Stimulated activated CD8-positive, alpha-beta memory T cell treated with anti-CD3 and anti-CD28 coated beads, Interleukin-4, amount 100 ng/mL, for 24 hours (primary cell): ENCODE data around the gene SMYD3.

ENCODE experiments used
- DNase-seq: peaks from one replicate; pipeline ENCODE4 v3.0.0-alpha.2; 2020; ENCODE audit warnings: low read depth

Gene SMYD3

DNA sequence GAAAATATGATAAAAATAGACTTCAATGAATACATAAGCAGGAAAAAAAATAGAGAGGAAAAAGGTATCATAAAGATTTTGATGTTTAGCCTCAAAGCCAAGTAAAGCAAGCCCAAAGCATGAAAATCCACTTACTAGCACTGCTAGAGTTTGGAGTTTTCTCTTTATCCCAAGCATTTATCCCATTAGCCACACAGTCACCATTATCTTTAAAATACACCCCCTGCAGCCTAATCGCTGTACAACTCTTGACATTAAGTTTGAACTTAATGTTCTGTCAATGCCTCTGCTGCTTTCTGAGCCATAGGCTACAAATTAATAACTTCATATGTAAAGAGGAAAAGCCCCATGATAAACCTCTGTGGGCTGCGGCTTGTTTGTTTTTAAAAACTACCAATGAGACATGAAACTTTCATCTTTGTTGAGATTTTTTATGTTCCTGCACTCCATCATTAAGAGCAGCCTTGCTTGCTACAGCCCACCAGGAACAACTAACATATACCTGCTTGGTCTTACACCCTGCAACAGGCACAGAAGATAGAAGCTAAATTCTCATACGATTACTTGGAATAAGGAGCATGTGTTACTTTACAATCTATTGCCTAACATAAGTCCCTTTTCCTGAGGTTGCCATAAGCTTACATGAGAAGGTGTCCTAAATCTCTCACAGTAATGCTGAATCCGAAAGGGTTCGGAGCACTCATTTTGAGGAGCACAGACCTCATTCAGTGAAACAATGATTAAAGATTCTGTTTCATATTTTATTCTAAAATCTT is 202.4 kb downstream of the SMYD3 start:
- no peak for DNase-seq

DNA sequence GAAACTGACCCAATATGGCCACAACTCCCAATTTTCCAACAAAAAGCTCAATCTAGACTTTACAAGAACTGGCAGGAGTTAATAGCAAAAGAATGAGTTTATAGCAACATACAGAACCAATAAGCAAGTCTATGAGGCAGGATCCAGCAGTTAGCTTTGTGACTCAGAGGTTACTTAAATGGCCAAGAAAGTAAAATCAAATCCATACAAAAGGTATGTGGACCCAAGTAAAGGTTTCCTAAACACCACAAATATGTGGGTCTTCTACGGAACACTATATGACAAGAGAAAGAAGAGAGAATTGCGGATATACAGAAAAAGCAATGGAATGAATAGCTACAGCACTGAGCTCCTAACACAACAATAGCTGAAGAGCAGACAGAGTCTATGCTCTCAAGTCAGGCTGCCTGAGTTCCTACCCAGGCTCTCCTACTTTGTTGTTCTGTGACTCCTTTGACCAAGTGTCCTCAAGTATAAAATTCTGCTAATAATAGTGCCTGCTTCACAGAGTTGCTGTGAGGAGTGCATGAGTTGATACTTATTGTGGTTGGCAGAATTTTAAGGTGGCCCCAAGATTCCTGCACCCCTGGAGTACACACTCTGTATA is 204.3 kb downstream of the SMYD3 start:
- no peak for DNase-seq

DNA sequence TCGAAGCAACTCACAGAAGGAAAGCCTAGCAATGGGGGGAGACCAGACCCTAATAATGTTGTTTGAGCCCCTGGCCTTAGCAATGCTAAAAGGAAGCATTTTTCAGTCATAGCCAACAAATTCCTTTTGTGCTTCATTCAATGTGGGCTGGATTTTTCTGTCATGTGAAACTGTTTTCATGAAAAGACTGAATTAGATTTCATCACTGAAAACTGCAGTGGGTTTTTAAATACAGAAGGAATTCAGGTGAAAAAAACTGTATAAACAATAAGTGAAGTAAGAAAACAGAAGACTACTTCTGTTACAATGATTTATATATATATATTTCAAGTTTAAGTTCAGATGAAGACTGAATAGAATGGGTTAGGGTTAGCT is 204.8 kb downstream of the SMYD3 start:
- DNase-seq = no peak

- DNase-seq = no peak
Measured at GRCh38 chr1:246301553-246302250, 205.4 kb downstream of the SMYD3 start.

DNA sequence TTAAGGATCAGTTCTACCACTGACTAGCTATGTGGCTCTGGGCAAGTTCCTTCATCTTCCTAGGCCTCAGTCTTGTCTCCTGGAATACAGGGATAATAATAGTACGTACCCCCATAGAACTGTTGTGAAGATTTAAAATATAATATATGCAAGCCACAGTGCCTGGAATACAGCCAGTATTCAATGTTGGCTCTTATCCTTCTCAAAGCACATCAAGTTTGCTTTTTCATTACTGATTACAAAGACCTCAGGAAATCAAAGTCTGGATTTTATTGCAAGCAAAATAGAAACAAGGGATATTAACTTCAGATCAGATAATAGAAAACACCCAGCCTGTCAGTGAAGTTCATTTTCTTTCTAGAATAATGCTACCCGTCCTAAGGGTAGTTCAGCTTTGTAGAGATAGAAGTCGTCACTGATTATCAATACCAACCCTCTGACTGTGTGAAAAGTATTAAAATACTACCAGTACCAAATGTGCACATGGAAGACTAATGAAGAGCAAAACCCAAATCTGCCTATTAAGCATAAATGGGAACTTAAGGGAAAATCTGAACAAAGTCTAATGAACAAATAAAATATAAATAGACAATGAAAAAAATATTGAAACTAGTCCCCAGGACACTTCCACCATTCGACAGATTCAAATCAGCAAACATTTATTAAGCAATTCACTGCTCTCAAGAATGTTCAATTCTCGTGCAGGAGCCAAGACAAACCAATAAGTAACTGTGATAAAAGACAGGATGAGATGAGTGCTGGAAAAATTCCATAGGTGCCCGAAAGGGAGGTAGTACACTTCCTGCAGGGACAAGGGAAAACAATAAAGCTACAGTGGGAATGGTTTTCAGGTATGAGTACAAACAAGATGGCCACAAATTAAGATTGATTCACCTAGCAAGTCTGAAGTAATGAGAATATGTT is 206.2 kb downstream of the SMYD3 start:
- DNase-seq = no peak

GRCh38 chr1:246297279-246298265 is 209.5 kb downstream of the SMYD3 start:
- no peak for DNase-seq

- DNase-seq = no peak
Measured at GRCh38 chr1:246295968-246296367, 211.1 kb downstream of the SMYD3 start.

DNA sequence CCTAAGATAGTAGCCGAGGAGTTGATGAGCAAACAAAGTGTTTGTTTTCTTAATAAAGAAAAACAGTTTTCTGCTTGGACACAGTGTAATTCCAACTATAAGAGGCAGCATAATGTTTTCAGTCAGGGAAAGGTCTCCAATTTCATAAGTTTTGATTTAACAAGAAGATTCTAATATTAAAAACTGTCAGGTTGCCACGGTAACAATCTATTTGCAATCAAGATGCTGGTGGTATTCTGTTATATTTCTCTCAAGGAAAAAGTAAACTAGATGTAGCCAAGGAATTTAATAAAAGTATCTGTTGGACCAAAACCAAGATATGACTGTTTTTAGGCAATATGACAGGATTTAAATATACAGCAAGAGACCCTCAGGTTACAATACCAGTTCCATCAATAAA is 211.7 kb downstream of the SMYD3 start:
- no peak for DNase-seq

DNA sequence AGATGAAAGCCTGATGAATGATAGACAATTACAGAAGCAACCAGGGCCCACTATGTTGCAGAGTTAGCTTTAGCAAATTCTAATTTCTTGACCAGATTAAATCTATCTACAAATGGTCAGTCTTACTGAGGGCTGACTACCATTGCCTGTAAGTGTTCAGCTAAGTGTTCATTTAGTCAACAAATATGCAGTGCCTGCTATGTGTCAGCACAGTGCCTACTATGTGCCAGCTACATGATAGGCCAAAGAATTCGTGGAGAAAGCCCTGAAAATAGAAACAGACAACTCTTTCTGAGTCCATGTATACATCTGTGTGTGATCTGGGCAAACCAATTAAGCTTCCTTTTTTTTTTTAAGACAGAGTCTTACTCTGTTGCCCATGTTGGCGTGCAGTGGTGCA is 212.8 kb downstream of the SMYD3 start:
- DNase-seq = no peak

- DNase-seq = no peak
Measured at GRCh38 chr1:246293366-246294121, 213.5 kb downstream of the SMYD3 start.

GRCh38 chr1:246292571-246292970 is 214.5 kb downstream of the SMYD3 start:
- DNase-seq = no peak

DNA sequence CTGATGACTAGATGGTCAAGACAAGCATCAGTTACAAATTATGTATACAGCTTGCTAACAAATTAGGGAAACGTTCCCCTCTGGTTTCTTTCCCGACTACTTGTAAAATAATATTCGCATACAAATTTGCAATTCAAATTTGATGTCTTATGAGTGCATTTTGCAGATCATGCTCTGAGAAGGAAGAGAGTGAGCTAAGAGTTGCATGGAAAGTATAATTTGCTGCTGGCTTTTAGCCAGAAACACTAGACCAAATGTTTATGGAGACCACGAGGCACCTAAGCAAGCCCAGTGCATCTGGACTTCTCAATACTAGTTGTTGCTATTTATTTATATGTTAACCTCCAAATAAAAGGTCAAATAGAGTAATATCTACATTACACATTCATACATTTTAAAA is 216.0 kb downstream of the SMYD3 start:
- DNase-seq = no peak

DNA sequence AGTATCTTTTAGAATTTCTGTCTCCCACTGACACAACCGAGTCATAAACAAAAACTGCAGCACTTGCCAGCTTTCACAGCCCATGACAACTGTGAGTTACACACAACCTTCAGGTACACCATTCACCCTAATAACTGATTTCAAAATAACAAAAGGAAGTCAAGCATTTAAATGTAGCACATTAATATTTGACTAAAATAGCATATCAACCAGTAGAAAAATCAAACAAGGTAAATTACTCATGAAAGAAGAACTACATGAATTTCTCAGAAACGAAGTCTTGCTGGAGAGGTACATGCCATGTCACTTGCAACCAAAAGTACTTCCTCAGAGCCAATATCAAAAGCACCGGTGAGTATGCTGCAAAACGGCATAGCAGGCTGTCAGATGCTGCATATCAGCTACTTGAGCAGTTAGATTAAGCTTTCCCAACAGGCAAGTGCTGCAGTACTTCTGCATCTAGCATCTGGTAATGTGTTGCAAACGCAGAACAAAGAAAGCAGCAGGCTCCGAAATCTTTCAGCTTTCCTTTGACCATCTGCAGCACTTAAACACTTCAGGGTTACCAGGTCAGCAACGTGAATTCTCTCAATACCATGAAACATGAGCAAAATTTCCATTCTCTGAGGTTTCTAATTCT is 223.2 kb downstream of the SMYD3 start:
- no peak for DNase-seq

GRCh38 chr1:246281639-246282038 is 225.4 kb downstream of the SMYD3 start:
- DNase-seq = no peak

- DNase-seq = no peak
Measured at GRCh38 chr1:246281195-246281594, 225.9 kb downstream of the SMYD3 start.

DNA sequence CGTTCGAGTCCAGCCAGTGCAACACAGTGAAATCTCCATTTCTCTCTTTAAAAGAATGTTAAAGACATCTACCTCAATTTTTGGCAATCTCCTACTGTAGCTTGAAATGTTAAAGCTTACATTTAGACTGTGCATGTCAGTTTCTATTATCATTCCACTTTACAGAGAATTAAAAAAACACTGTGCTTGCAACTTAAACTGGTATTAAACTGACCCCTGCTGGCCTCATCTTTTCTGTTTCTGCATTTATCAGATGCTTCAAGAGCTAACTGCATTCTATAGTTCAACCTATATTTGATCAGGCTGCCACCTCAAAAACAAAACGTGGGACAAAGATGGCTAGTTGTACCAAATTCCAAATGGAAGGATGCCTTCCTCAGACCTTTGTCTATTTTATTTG is 226.5 kb downstream of the SMYD3 start:
- DNase-seq = no peak

DNA sequence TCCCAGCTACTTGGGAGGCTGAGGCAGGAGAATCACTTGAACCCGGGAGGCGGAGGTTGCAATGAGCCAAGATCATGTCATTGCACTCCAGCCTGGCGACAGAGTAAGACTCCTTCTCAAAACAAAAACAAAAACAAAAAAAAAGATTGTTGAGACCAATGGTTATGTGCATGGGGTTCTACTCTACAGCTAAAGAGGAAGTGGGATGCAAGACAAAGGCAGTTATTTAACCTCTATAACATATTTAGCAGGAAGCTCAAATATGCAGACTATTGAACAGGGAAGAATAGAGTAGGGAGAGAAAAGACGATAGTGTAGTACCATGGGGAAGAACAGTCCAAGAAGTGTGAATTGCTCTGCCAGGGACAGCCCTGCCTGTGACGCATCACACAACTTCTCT is 227.7 kb downstream of the SMYD3 start:
- DNase-seq = no peak

- no peak for DNase-seq
Measured at GRCh38 chr1:246278371-246278770, 228.7 kb downstream of the SMYD3 start.

DNA sequence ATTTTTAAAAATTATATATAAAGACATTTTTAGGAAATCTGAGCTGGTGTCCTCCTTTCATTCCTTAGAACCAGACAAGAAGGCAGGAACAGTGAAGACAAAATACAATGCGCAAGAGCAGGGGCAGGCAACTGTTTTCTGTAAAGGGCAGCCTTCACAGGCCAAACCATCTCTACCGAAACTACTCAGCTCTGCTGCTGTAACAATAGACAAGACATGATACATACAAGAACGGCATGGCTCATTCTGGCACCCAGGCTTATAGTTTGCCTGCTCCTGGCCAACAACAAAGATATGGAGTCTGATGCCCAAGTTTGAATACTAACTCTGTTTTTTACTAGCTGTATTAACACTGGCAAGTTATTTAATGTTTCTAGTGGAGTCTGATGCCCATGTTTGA is 232.0 kb downstream of the SMYD3 start:
- DNase-seq = no peak

GRCh38 chr1:246274186-246274585 is 232.9 kb downstream of the SMYD3 start:
- no peak for DNase-seq
